ENCODE measurements around the gene JMJD1C. TPM values are rescaled to one million over a fixed set of nuclear protein-coding genes. Genes with fewer than 3 reads are reported as not detected.

JMJD1C gene
- total RNA-seq, 1 donor from 2014 or later, result 68.7 TPM

DNA sequence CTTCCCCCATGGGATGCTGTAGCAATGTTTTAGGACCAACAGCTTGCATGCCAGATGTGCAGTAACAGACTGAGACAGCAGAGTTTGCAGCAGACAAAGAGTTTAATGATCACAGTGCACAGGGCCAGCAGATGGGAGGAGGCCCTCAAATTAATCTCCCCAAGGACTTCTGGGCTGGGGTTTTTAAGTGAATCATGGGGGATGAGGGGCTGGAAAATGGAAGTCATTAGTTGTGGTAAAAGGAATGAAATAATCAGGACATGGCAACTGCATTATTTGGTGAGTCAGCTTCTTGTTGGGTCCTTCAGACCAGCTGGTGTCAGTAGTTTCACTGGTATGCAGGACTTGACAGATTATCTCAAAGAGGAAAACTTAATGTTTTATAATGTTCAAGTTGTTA is 345.2 kb downstream of the JMJD1C start:
- Mint-ChIP-seq H3K4me3 (no peak overlapping the region), H3K27ac (ENCODE audit: unreplicated experiment) (no peak overlapping the region), H3K9me3 (peaks cover 2% of the 10 kb centered on the region), H3K36me3 (ENCODE audit: low read depth) (no peaks in the 10 kb centered on the region), H3K4me1 (peaks cover 34% of the 10 kb centered on the region), H3K27me3 (ENCODE audit: low read depth) (no peaks in the 10 kb centered on the region)
- TF ChIP-seq, protein P1, sequence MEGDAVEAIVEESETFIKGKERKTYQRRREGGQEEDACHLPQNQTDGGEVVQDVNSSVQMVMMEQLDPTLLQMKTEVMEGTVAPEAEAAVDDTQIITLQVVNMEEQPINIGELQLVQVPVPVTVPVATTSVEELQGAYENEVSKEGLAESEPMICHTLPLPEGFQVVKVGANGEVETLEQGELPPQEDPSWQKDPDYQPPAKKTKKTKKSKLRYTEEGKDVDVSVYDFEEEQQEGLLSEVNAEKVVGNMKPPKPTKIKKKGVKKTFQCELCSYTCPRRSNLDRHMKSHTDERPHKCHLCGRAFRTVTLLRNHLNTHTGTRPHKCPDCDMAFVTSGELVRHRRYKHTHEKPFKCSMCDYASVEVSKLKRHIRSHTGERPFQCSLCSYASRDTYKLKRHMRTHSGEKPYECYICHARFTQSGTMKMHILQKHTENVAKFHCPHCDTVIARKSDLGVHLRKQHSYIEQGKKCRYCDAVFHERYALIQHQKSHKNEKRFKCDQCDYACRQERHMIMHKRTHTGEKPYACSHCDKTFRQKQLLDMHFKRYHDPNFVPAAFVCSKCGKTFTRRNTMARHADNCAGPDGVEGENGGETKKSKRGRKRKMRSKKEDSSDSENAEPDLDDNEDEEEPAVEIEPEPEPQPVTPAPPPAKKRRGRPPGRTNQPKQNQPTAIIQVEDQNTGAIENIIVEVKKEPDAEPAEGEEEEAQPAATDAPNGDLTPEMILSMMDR (conservative IDR thresholded peaks at IDR 0.05), result no peak
- no peak for DNase-seq (ENCODE audit: low read depth, low spot score)

- Mint-ChIP-seq H3K27me3 (ENCODE audit: low read depth) (no peaks in the 10 kb centered on the region), H3K36me3 (ENCODE audit: low read depth) (no peaks in the 10 kb centered on the region), H3K4me3 (no peak overlapping the region), H3K4me1 (peaks cover 41% of the 10 kb centered on the region), H3K9me3 (peaks cover 2% of the 10 kb centered on the region), H3K27ac (ENCODE audit: unreplicated experiment) (no peak overlapping the region)
- TF ChIP-seq, protein P1 (conservative IDR thresholded peaks at IDR 0.05), result no peak
- no peak for DNase-seq (ENCODE audit: low read depth, low spot score)
Measured at GRCh38 chr10:63119041-63119440, 346.7 kb downstream of the JMJD1C start.

Small RNA genes lying within 50 kb of the gene (microRNA-seq; reads per million reads assigned to microRNA genes)
- gene MIR1296, result 2,816 reads per million, percentile 89 among the genes with 10 or more reads in this experiment

Other genes with a start within 250 kb of the JMJD1C start
- 33.7 and 36.7 TPM in 2 replicates for gene REEP3, start 55.4 kb upstream of the JMJD1C start, total RNA-seq

Data from neural crest cell (in vitro differentiated cells).